DMS79 treated with DMSO at 0.1 percent for 48 hours (cell line): ENCODE data around the gene CS.
"Not testable (repeated sequence)": the region's sequence is repeated elsewhere in the genome, so short reads cannot be mapped to it uniquely, and the experiment has no call there.

ENCODE experiments used
- DNase-seq: peaks from one replicate; lab custom pipeline; 2025; lab: John Stamatoyannopoulos, UW

The CS gene

GRCh38 chr12:56299853-56300643, at the start of gene CS:
Gene CS, minus strand, starts transcription at chr12:56300330. Its CDS starts 129 bp downstream, at chr12:56300201.
- DNase-seq, result peak; percentile 80

DNA sequence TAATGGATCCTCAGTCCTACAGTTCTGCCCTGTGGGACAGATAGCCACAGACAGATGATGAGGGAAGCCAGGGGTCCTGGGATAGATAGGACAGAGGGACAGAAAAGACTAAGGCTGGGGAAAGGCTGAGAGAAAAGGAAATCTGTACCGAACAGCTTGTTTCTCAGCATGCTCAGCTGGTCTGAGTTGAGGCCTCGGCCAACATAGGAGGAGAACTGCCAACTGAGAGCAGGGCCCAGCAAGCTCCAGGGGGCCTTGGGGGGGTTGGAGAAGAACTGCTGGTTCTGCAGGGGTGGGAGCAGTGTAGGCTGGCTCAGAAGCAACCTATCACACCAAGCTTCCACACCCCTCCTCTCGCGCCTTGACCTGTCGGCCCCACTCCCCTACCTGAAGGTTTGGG, 48.6 kb upstream of the CS start:
- no peak for DNase-seq

- not testable (repeated sequence) for DNase-seq
These were observed 47.1 kb upstream of the CS start for GRCh38 chr12:56347255-56347654.

DNA sequence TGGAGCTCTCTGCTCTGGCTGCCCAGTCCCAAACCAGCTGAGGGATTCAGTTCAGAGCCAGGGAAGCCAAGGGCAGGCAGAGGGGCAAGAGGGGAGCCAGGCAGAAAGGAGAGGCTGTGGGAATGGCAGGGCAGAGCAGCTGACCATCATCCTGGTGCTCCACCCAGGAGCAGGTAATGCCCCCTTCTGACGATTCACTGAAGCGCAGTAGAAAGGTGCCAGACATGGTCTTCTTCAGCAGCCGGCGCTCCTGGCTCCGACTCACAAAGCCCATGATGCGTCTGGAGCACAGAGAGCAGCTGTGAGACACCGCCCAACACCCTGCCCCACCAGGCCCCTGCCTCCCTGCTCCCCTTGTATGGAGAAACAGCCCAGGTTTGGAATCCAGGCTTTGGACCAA, 46.5 kb upstream of the CS start:
- DNase-seq, result no peak

- not testable (repeated sequence) for DNase-seq
These were observed 42.2 kb upstream of the CS start for GRCh38 chr12:56342290-56342689.

DNA sequence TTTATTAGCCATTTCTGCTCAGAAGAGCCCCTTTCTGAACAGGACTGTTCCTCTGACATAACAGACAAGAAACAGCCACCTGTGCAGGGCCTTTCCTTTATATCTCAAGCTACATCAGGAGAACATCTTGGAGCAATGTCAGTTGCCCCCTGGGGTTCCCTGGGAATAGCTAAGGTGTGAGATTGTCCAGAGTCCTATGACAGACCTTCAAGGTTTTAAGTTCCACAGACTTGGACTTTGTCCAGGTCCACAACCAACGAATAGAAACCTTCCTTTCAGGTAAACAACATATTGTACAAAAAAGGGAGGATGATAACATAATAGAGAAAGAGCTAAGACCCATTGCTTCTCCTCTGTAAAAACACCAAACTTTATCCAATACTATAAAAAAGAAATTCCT, 41.5 kb upstream of the CS start:
- DNase-seq, result no peak

DNA sequence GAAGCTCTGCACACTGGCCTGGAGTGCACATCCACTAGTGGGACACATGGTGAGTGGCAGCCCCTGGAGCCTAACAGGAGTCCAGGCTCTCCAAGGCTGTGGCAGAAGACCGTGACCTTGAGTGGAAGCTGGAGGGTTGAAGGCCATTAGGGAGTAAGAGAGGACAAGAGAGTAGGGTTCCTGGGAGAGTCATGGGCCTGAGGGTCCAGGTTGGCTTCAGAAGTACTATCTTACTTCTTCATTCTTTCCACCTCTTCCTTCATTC, 39.0 kb upstream of the CS start:
- no peak for DNase-seq

GRCh38 chr12:56338308-56339157, 38.4 kb upstream of the CS start, which contains the start of gene IL23A:
Gene IL23A, plus strand, starts transcription at chr12:56338884. Its CDS starts 161 bp downstream, at chr12:56339045.
- no peak for DNase-seq

- no peak for DNase-seq
These were observed 37.7 kb upstream of the CS start for GRCh38 chr12:56337753-56338251.

DNA sequence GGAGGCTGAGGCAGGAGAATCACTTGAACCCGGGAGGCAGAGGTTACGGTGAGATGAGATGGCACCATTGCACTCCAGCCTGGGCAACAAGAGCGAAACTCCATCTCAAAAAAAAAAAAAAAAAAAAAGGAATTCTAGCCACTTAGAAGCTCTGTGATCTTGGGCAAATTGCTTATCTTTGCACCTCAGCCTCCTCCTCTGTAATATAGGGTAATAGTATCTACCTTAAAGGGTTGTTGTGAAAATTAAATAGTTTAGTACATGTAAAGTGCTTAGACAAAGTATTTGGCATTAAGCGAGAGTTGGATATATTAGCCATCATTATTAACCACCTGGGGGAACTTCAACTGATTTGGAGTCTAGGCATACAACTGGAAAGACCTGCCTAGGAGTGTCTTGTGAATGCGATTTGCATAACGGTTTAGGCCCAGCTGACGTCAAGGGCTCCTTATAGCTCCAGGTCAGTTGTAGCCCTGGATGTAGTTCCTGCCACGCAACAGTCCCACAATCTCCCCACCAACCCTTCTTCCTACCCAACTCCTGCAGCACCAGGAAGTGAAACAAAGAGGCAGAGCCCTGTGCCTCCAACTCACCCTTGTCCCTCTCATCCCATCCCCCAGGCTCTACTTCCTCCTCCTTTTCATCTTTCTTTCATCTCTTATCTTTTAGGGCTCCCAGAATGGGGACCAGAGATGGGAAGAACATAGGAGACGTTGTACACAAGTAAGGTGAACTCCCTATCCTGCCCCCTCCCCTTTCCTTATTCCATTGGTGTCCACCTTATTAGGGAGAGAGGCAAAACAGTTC, 36.4 kb upstream of the CS start:
- DNase-seq, result no peak

- not testable (repeated sequence) for DNase-seq
These were observed 35.4 kb upstream of the CS start for GRCh38 chr12:56335527-56335926.

DNA sequence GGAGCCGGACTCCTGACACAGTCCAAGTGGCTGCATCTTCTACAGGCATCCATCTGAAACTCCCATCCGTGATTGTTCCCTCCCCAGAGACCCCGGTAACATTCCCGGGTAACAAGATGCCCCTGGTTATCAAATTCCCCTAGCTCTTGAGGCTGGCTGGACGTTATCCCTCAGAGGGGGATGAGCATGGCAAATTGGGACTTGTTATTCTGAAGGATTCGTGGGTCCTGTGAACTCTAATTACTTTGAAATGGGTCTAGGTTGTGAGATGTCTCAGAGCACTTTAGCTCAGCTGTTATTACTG, 34.3 kb upstream of the CS start:
- no peak for DNase-seq

- peak; percentile 80 for DNase-seq
These were observed 33.8 kb upstream of the CS start, which contains the start of gene PAN2 for GRCh38 chr12:56333679-56334489. Gene PAN2, minus strand, starts transcription at chr12:56334000. Its CDS starts 906 bp downstream, at chr12:56333094.

- DNase-seq, result no peak
These were observed 33.1 kb upstream of the CS start for GRCh38 chr12:56333197-56333678.

DNA sequence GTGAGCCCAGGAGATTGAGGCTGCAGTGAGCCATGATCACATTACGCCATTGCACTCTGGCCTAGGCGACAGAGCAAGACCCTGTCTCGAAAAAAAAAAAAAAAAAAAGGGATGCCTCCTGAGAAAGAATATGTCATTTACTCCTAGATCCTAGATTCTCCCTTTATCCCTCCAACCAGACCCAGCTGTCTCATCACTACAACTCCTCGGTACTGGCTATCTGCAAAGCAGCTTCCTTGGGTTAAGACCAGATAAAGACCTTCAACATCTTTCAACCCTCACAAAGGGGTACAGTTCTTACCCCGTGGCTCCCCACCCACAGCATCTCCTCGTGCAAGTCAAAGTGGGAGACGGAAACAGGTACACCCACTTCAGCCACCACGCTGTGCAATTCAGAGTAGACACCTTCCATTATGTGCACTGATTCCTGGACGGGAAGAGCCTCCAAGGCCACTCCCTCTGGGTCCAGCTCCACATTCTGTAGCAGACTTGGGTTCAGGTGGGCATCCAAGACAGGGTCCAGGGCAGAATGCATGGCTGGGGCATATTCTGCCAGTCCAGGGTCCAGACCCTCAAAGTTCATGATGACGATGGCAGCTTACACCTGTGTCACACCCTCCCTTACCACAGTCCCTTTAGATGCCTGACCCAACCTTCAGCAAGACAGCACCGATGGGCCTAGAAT, 32.5 kb upstream of the CS start:
- no peak for DNase-seq

- no peak for DNase-seq
These were observed 30.9 kb upstream of the CS start for GRCh38 chr12:56330936-56331490.

- DNase-seq, result no peak
These were observed 26.4 kb upstream of the CS start for GRCh38 chr12:56326533-56326932.

- DNase-seq, result no peak
These were observed 26.0 kb upstream of the CS start for GRCh38 chr12:56326126-56326525.

DNA sequence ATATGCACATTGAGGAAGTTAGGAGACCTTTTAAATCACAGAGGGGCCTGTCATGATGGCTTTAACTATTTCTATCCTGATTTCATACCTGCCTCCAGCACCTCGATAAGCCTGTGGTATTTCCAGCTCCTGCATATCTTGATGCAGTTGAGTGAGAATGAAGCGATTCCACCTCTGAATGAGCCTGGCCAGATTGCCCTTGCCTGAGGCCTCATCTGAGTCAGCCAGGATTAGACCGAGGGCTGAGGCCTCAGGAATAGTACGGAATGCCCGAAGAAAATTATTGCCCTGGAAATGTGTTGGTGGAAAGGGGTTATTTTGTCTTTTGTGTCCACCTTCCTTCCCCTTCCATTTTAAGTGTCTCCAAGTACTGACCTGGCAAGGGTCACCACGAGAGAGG, 24.1 kb upstream of the CS start:
- no peak for DNase-seq

DNA sequence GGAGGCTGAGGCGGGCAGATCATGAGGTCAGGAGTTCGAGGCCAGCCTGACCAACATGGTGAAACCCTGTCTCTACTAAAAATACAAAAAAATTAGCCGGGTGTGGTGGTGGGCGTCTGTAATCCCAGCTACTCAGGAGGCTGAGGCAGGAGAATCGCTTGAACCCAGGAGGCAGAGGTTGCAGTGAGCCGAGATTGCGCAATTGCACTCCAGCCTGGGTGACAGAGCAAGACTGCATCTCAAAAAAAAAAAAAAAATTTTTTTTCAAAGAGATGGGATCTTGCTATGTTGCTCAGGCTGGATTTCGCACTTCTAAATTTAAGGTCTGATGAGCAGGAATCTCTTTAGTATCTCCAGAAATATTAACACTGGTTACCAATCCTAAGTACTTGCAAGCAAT, 21.5 kb upstream of the CS start:
- not testable (repeated sequence) for DNase-seq
